Esophagus (tissue), 2 donors: ENCODE results near the gene C11orf16. TPM values are rescaled to one million over a fixed set of nuclear protein-coding genes. Genes with fewer than 3 reads are reported as not detected.

Source experiments
- H3K27ac ChIP-seq, 2 donors: one replicate each; pipeline ENCODE4 v1.5.1; 2013; ENCODE audit warnings: low read depth in 2 of 2, mild to moderate bottlenecking in 2 of 2, inconsistent platforms in 1 of 2, low read length in 1 of 2, moderate library complexity in 1 of 2
- H3K27me3 ChIP-seq, 2 donors: one replicate each; pipeline ENCODE4 v1.6.1; 2013; ENCODE audit warnings: low read length in 2 of 2, control low read depth in 1 of 2, mild to moderate bottlenecking in 1 of 2; ENCODE audit not compliant: insufficient read depth in 2 of 2, control insufficient read depth in 1 of 2
- H3K36me3 ChIP-seq, 2 donors: one replicate each; pipeline ENCODE4 v1.6.1; 2013; ENCODE audit warnings: low read length in 1 of 2; ENCODE audit not compliant: control insufficient read depth in 2 of 2, insufficient read depth in 2 of 2
- H3K4me1 ChIP-seq, 2 donors: one replicate each; pipeline ENCODE4 v1.6.1; 2013; ENCODE audit warnings: low read length in 1 of 2; ENCODE audit not compliant: control insufficient read depth in 2 of 2, insufficient read depth in 2 of 2
- H3K4me3 ChIP-seq, 2 donors: one replicate each; pipeline ENCODE4 v1.5.1; 2013; ENCODE audit warnings: low read length in 2 of 2, mild to moderate bottlenecking in 2 of 2, low read depth in 1 of 2, moderate library complexity in 1 of 2
- H3K9me3 ChIP-seq, 2 donors: one replicate each; pipeline ENCODE4 v1.6.1; 2013; ENCODE audit warnings: mild to moderate bottlenecking in 2 of 2, low read depth in 1 of 2, low read length in 1 of 2, moderate library complexity in 1 of 2; ENCODE audit not compliant: control insufficient read depth in 2 of 2, insufficient read depth in 1 of 2
- WGBS, 2 donors: extraction: QIAGEN DNeasy Blood & Tissue Kit; methylation state at CpG; one replicate each; pipeline ENCODE4 v1.1.7; 2013; 5-methylcytosine and 5-hydroxymethylcytosine counted together
- polyA plus RNA-seq, 2 donors: library from polyadenylated mRNA; stranded (reverse); fragments of 200-250 nt; gene quantifications; one replicate each; pipeline ENCODE4 v1.2.3, GENCODE V29; 2013
- donor health status: healthy with polysubstance abuse.
- donor health status: Bipolar disorder and iron deficiency.

Gene C11orf16
- polyA plus RNA-seq, 2 donors: not detected

- Histone ChIP-seq H3K27ac (peak overlapping the region; percentile 97 to 98), H3K4me1 (no peaks in the 10 kb centered on the region), H3K4me3 (peak overlapping the region; percentile 63 to 85), H3K36me3 (no peaks in the 10 kb centered on the region), H3K9me3 (no peaks in the 10 kb centered on the region), H3K27me3 (no peaks in the 10 kb centered on the region)
- WGBS, 2 donors: 2% methylated on average over 37 to 39 of the region's 39 CpGs
Measured at GRCh38 chr11:8963569-8964323, 31.0 kb upstream of the C11orf16 start.

DNA sequence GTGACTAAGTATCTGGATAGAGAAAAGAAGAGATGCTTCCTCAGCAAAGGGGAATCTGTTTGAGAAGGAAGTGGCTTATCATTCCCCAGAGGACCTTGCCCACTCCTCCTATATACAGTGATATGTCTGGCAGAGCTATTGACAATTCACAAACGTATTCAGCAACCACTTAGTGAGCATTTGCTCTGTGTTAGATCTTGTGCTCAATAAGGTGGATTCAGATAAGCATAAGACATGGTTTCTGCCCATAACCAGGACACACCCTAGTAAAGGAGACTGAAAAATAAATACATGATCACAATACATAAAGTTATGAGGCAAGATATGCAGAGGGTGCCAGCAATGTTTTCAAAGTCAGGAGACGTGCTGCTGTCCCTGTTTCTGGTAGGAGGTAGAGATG is 30.1 kb upstream of the C11orf16 start:
- peak overlapping the region in 1 of 2 donors; percentile 44 for H3K27ac ChIP-seq
- H3K9me3 ChIP-seq: no peaks in the 10 kb centered on the region
- H3K4me3 ChIP-seq: peak overlapping the region in 1 of 2 donors; percentile 63
- H3K27me3 ChIP-seq: no peaks in the 10 kb centered on the region
- 20 to 34% methylated on average over 2 of the region's 2 CpGs for WGBS, 2 donors
- no peaks in the 10 kb centered on the region for H3K36me3 ChIP-seq
- H3K4me1 ChIP-seq: no peaks in the 10 kb centered on the region

GRCh38 chr11:8961401-8961800 is 28.7 kb upstream of the C11orf16 start:
- Histone ChIP-seq H3K9me3 (no peaks in the 10 kb centered on the region), H3K27ac (no peak overlapping the region), H3K4me1 (no peaks in the 10 kb centered on the region), H3K4me3 (no peak overlapping the region), H3K36me3 (no peaks in the 10 kb centered on the region), H3K27me3 (no peaks in the 10 kb centered on the region)
- 60 to 64% methylated on average over 2 of the region's 2 CpGs for WGBS, 2 donors

- Histone ChIP-seq H3K36me3 (peaks cover 4 to 7% of the 10 kb centered on the region in 2 donors), H3K27me3 (no peaks in the 10 kb centered on the region), H3K4me3 (no peak overlapping the region), H3K27ac (peak overlapping the region in 1 of 2 donors; percentile 11), H3K4me1 (no peaks in the 10 kb centered on the region), H3K9me3 (no peaks in the 10 kb centered on the region)
- 13 to 53% methylated on average over 2 of the region's 2 CpGs for WGBS, 2 donors
Measured at GRCh38 chr11:8959546-8960166, 26.9 kb upstream of the C11orf16 start.

- Histone ChIP-seq H3K36me3 (peaks cover 7 to 8% of the 10 kb centered on the region in 2 donors), H3K27ac (no peak overlapping the region), H3K27me3 (no peaks in the 10 kb centered on the region), H3K4me3 (no peak overlapping the region), H3K4me1 (no peaks in the 10 kb centered on the region), H3K9me3 (no peaks in the 10 kb centered on the region)
- 77 to 78% methylated on average over 4 of the region's 4 CpGs for WGBS, 2 donors
Measured at GRCh38 chr11:8956860-8957259, 24.1 kb upstream of the C11orf16 start.

DNA sequence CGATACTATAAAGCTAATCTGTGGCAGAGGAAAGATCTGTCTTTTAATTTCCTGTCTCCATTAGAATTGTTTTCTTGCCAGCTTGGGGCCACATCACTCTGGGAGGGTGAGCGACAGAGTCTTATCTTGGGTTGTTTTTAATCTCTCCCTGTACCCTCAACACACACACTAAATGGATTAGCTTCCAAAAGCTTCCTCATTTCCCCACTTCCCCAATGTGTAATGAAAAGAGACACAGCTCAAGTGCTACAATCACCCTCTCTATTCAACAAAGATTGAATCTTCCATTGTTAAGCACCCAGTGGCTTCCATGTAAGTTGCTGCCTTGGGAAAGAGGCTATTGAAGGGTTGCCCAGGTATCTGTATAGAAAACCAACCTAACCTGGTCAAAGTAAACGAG is 16.1 kb upstream of the C11orf16 start:
- H3K36me3 ChIP-seq: peaks cover 7 to 8% of the 10 kb centered on the region in 2 donors
- no peak overlapping the region for H3K4me3 ChIP-seq
- H3K27me3 ChIP-seq: no peaks in the 10 kb centered on the region
- no peaks in the 10 kb centered on the region for H3K9me3 ChIP-seq
- H3K4me1 ChIP-seq: no peaks in the 10 kb centered on the region
- no peak overlapping the region for H3K27ac ChIP-seq
- 72% methylated on average over 3 of the region's 3 CpGs for WGBS, 2 donors

GRCh38 chr11:8947230-8947943 is 14.6 kb upstream of the C11orf16 start:
- no peaks in the 10 kb centered on the region for H3K9me3 ChIP-seq
- H3K27ac ChIP-seq: no peak overlapping the region
- peaks cover 5 to 7% of the 10 kb centered on the region in 2 donors for H3K36me3 ChIP-seq
- no peak overlapping the region for H3K4me3 ChIP-seq
- no peaks in the 10 kb centered on the region for H3K27me3 ChIP-seq
- WGBS, 2 donors: 79 to 81% methylated on average over 4 of the region's 4 CpGs
- no peaks in the 10 kb centered on the region for H3K4me1 ChIP-seq

GRCh38 chr11:8942518-8943066 is 9.8 kb upstream of the C11orf16 start, which contains the start of gene ASCL3:
Gene ASCL3 (minus strand): TSS chr11:8943016. CDS start chr11:8938161, 4,855 bp downstream.
- Histone ChIP-seq H3K4me1 (no peaks in the 10 kb centered on the region), H3K27ac (no peak within 1 kb of the TSS), H3K36me3 (peaks cover 0 to 2% of the 10 kb centered on the region in 2 donors), H3K27me3 (no peaks in the 10 kb centered on the region), H3K4me3 (no peak within 1 kb of the TSS), H3K9me3 (no peaks in the 10 kb centered on the region)
- WGBS, 2 donors: 67 to 82% methylated on average over 5 of the region's 5 CpGs

- WGBS, 2 donors: 69 to 76% methylated on average over 8 of the region's 8 CpGs
Measured at GRCh38 chr11:8941341-8942103, 8.8 kb upstream of the C11orf16 start.

More at GRCh38 chr11:8941341-8942103, 8.8 kb upstream of the C11orf16 start:
- H3K36me3 ChIP-seq: no peaks in the 10 kb centered on the region
- H3K27me3 ChIP-seq: no peaks in the 10 kb centered on the region
- no peaks in the 10 kb centered on the region for H3K9me3 ChIP-seq
- no peaks in the 10 kb centered on the region for H3K4me1 ChIP-seq
- H3K27ac ChIP-seq: no peak overlapping the region
- no peak overlapping the region for H3K4me3 ChIP-seq
